ENCODE data around the gene SORL1. TPM values are rescaled to one million over a fixed set of nuclear protein-coding genes. Genes with fewer than 3 reads are reported as not detected.
A peak's percentile ranks its signal among the peaks of the same experiment; 100 is the strongest.

SORL1 gene
- total and polyA plus RNA-seq, 2 of the 8 experiments (the other 6 are each of a cell fraction or from before 2014, with no cell fraction given), result 38.1 to 65.5 TPM

DNA sequence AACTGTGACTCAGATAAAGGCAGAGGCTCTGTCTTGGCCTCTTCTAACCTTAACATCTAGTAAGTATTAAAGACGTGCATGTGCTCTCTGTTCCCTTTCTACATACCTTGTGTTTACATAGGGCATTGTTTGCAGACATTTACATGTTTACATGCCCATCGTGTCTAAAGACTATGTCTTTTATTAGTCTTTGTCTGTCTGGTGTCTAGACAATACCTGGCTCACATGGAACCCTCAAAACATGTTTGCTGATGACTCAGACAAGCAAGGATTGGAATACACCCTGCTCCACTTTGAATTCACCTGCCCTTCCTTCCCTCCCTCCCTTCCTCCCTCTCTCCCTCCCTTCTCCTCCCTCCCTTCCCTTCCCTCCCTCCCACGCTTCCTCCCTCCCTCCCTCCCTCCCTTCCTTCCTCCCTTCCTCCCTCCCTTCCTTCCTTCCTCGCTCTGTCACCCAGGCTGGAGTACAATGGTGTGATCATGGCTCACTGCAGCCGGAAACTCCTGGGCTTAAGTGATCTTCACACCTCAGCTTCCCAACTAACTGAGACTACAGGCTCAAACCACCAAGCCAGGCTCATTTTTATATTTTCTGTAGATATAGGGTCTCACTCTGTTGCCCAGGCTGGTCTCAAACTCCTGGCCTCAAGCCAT, 24.4 kb downstream of the SORL1 start:
- H3K4me2 ChIP-seq (ENCODE audit: insufficient read depth in 1 of 2, low read depth in 2 of 2, low read length in 2 of 2), result no peak overlapping the region
- CTCF ChIA-PET (ENCODE audit: partially characterized antibody), result interaction anchor here (1.0 to 1.4 kb wide), 2 partner anchors 9 to 25 kb away, joined by 3 read pairs; no protein-coding TSS in a partner anchor
- H3K9ac ChIP-seq (replicated peaks in 1 of 4; ENCODE audit: extremely low read depth in 1 of 4, low read depth in 3 of 4, low read length in 3 of 4), result no peak overlapping the region
- TF ChIP-seq JUND (IDR thresholded peaks at IDR 0.05; ENCODE audit: low read length), result no peak
- no peak for TF ChIP-seq ZNF274 (IDR thresholded peaks at IDR 0.05; ENCODE audit: borderline replicate concordance, extremely low read depth, low read length)
- TF ChIP-seq HDAC2 (IDR thresholded peaks at IDR 0.05; ENCODE audit: borderline replicate concordance in 1 of 2, low read depth in 2 of 2, low read length in 2 of 2), result no peak
- TF ChIP-seq, protein P1, sequence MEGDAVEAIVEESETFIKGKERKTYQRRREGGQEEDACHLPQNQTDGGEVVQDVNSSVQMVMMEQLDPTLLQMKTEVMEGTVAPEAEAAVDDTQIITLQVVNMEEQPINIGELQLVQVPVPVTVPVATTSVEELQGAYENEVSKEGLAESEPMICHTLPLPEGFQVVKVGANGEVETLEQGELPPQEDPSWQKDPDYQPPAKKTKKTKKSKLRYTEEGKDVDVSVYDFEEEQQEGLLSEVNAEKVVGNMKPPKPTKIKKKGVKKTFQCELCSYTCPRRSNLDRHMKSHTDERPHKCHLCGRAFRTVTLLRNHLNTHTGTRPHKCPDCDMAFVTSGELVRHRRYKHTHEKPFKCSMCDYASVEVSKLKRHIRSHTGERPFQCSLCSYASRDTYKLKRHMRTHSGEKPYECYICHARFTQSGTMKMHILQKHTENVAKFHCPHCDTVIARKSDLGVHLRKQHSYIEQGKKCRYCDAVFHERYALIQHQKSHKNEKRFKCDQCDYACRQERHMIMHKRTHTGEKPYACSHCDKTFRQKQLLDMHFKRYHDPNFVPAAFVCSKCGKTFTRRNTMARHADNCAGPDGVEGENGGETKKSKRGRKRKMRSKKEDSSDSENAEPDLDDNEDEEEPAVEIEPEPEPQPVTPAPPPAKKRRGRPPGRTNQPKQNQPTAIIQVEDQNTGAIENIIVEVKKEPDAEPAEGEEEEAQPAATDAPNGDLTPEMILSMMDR (IDR thresholded peaks at IDR 0.05; ENCODE audit: control extremely low read depth in 1 of 3, insufficient read depth in 1 of 3, low read depth in 1 of 3, low read length in 3 of 3), result no peak
- no peak for TF ChIP-seq SP4 (IDR thresholded peaks at IDR 0.05; ENCODE audit: low read length)
- no peak for TF ChIP-seq TEAD4 (IDR thresholded peaks at IDR 0.05; ENCODE audit: low read depth, low read length)
- no peak for TF ChIP-seq SIN3A (conservative IDR thresholded peaks at IDR 0.05 in 1 of 2, IDR thresholded peaks at IDR 0.05 in 1 of 2; ENCODE audit: low read depth in 1 of 2, low read length in 2 of 2)
- no peak for TF ChIP-seq CHD2 (IDR thresholded peaks at IDR 0.05; ENCODE audit: low read length)
- no peak for TF ChIP-seq FOSL1 (IDR thresholded peaks at IDR 0.05; ENCODE audit: insufficient read depth, low read depth, low read length)

More for the DNA sequence above, 24.4 kb downstream of the SORL1 start:
- H3K18ac ChIP-seq (ENCODE audit: extremely low read depth, low read length), result no peak overlapping the region
- H4K8ac ChIP-seq (ENCODE audit: extremely low read depth, insufficient read depth, low read length), result no peak overlapping the region
- no peak overlapping the region for H3K56ac ChIP-seq (replicated peaks; ENCODE audit: insufficient read length, low read depth, low read length)
- DNase-seq (ENCODE audit: low read depth in 1 of 2, low spot score in 2 of 2) (no peak), FAIRE-seq (no peak)
- no peak overlapping the region for H3K27ac ChIP-seq (ENCODE audit: low read depth, low read length)
- peaks cover 16 to 27% (median 22%) of the 10 kb centered on the region in 4 experiments for H3K4me1 ChIP-seq (replicated peaks in 1 of 4; ENCODE audit: control insufficient read depth in 3 of 4, insufficient read depth in 4 of 4, low read length in 3 of 4)
- H2BK20ac ChIP-seq (ENCODE audit: low read length), result no peak overlapping the region
- no peaks in the 10 kb centered on the region for H3K27me3 ChIP-seq (replicated peaks in 1 of 4; ENCODE audit: control insufficient read depth in 3 of 4, extremely low read depth in 1 of 4, insufficient read depth in 3 of 4, low read length in 3 of 4)
- no peaks in the 10 kb centered on the region for H3K9me3 ChIP-seq (ENCODE audit: insufficient read depth in 2 of 2, low read depth in 1 of 2, low read length in 1 of 2)
- no peak overlapping the region for H3K4me3 ChIP-seq (ENCODE audit: extremely low read depth in 1 of 4, insufficient read depth in 2 of 4, low read depth in 3 of 4, low read length in 4 of 4)
- no peak overlapping the region for H3K23ac ChIP-seq (ENCODE audit: insufficient read length)
- WGBS, 2 experiments (ENCODE audit: extremely low coverage in 1 of 2, insufficient coverage in 1 of 2, insufficient read length in 1 of 2, insufficient replicate concordance in 2 of 2, low coverage in 1 of 2, low lambda C conversion rate in 2 of 2, missing lambda C conversion rate in 1 of 2), result 69% methylated on average over 4 of the region's 5 CpGs; no CpG with 5 or more reads in 1 of the 2 experiments
- H3K4ac ChIP-seq (replicated peaks; ENCODE audit: insufficient read length, low read depth, low read length), result no peak overlapping the region
- H3K23me2 ChIP-seq (ENCODE audit: low read depth, low read length), result peaks cover 7% of the 10 kb centered on the region
- H4K5ac ChIP-seq (ENCODE audit: insufficient read length, low read depth, low read length), result no peak overlapping the region
- H3K79me2 ChIP-seq (ENCODE audit: control insufficient read depth in 1 of 2, insufficient read depth in 2 of 2, low read length in 2 of 2), result peaks cover 0 to 33% of the 10 kb centered on the region in 2 experiments; a peak in 2 of 4 replicates
- POLR2A ChIA-PET (ENCODE audit: partially characterized antibody), result no interaction called here
- no peak overlapping the region for H2BK5ac ChIP-seq (ENCODE audit: low read depth, low read length)
- peak overlapping the region; percentile 13 for H2BK120ac ChIP-seq (replicated peaks; ENCODE audit: low read depth, low read length)
- H2BK15ac ChIP-seq (ENCODE audit: low read length), result no peak overlapping the region
- H2AFZ ChIP-seq (ENCODE audit: low read length), result no peak overlapping the region
- no peak overlapping the region for H2AK5ac ChIP-seq (ENCODE audit: low read depth, low read length)
- no peak overlapping the region for H3K14ac ChIP-seq (ENCODE audit: insufficient read length)
- H4K91ac ChIP-seq (replicated peaks; ENCODE audit: insufficient read length, low read length), result no peak overlapping the region
- peaks cover 0 to 4% of the 10 kb centered on the region in 2 experiments for H4K20me1 ChIP-seq (replicated peaks in 1 of 2; ENCODE audit: control insufficient read depth in 1 of 2, insufficient read depth in 2 of 2, low read length in 2 of 2)
- H3K79me1 ChIP-seq (ENCODE audit: low read depth, low read length), result peaks cover 11% of the 10 kb centered on the region
- peaks cover 0 to 8% (median 4%) of the 10 kb centered on the region in 4 experiments; a peak in 3 of 8 replicates for H3K36me3 ChIP-seq (ENCODE audit: control insufficient read depth in 2 of 4, insufficient read depth in 4 of 4, low read length in 3 of 4)
- no peak overlapping the region for H2BK12ac ChIP-seq (ENCODE audit: low read depth, low read length)

Measured in H1 (cell line).